ENCODE data around the gene PCED1A. TPM values are rescaled to one million over a fixed set of nuclear protein-coding genes. Genes with fewer than 3 reads are reported as not detected.
A peak's percentile ranks its signal among the peaks of the same experiment; 100 is the strongest.

PCED1A gene
- total and polyA plus RNA-seq, 2 donors (not counting 3 experiments of a cell fraction or from before 2014, with no cell fraction given), result 20.1 to 32.0 TPM

GRCh38 chr20:2840967-2841531 lies 594 bp upstream of the PCED1A start:
- H4K20me1 ChIP-seq (replicated peaks; ENCODE audit: control insufficient read depth, extremely low read depth, insufficient read depth, low read length), result no peaks in the 10 kb centered on the region
- FAIRE-seq, result peak; percentile 62
- peak overlapping the region; percentile 94 for H3K4me2 ChIP-seq (ENCODE audit: insufficient read depth, low read length)
- intact Hi-C loops (cut with micrococcal nuclease) (loop anchor here (2.0 kb wide), 1 partner anchor 32 kb away; the partner anchor contains the start of gene PTPRA), dilution Hi-C loops (cut with MboI; ENCODE audit: extremely low pct_ligation_motif_present, low sequenced_read_pairs) (no loop called here)
- DNase-seq (ENCODE audit: low read depth, low spot score), result peak; percentile 59
- BruUV-seq (replicated peaks), result TSS peak; percentile 61
- H3K4me3 ChIP-seq (replicated peaks in 1 of 3; ENCODE audit: insufficient read depth in 1 of 3, low read depth in 1 of 3, low read length in 3 of 3), result peak overlapping the region; percentile 80 to 92 (median 81)
- H3K9me3 ChIP-seq (replicated peaks; ENCODE audit: control insufficient read depth, insufficient read depth, low read length), result no peaks in the 10 kb centered on the region
- H3K27me3 ChIP-seq (ENCODE audit: control insufficient read depth in 2 of 2, insufficient read depth in 2 of 2, low read length in 2 of 2), result no peaks in the 10 kb centered on the region
- CTCF ChIA-PET, result interaction anchor here (1.2 to 2.4 kb wide), 3 partner anchors 11 to 88 kb away, joined by 3 to 15 read pairs (median 4); no protein-coding TSS in a partner anchor
- TF ChIP-seq JUN (IDR thresholded peaks at IDR 0.05; ENCODE audit: borderline replicate concordance, insufficient read depth, insufficient read length, low read depth) (no peak), FOS (IDR thresholded peaks at IDR 0.05; ENCODE audit: borderline replicate concordance, insufficient read depth, low read length) (no peak), CTCF (IDR thresholded peaks at IDR 0.05; ENCODE audit: extremely low read depth in 1 of 2, insufficient read depth in 1 of 2, low read depth in 1 of 2, low read length in 2 of 2) (no peak), EZH2 (IDR thresholded peaks at IDR 0.05; ENCODE audit: borderline replicate concordance, low read depth, low read length, severe bottlenecking) (no peak), MAX (IDR thresholded peaks at IDR 0.05; ENCODE audit: insufficient read depth, insufficient read length) (no peak), MYC (IDR thresholded peaks at IDR 0.05; ENCODE audit: low read depth, low read length) (no peak), GATA2 (IDR thresholded peaks at IDR 0.05; ENCODE audit: insufficient read depth, insufficient read length, low read depth, low read length) (no peak)
- peaks cover 0 to 2% of the 10 kb centered on the region in 2 experiments for H3K36me3 ChIP-seq (ENCODE audit: control insufficient read depth in 2 of 2, extremely low read depth in 1 of 2, insufficient read depth in 2 of 2, low read length in 2 of 2)
- peaks cover 3% of the 10 kb centered on the region for H3K79me2 ChIP-seq (ENCODE audit: control insufficient read depth, insufficient read depth, low read length)
- peaks cover 4% of the 10 kb centered on the region for H3K4me1 ChIP-seq (ENCODE audit: control insufficient read depth, extremely low read depth, insufficient read depth, low read length)
- peak overlapping the region; percentile 93 for H2AFZ ChIP-seq (ENCODE audit: low read depth, low read length)
- POLR2A ChIA-PET, result no interaction called here
- peak overlapping the region; percentile 56 for H3K9ac ChIP-seq (replicated peaks; ENCODE audit: extremely low read depth, insufficient read depth, low read length)
- H3K9me1 ChIP-seq (replicated peaks; ENCODE audit: control insufficient read depth, extremely low read depth, insufficient read depth, low read length), result no peaks in the 10 kb centered on the region
- peak overlapping the region; percentile 16 for H3K27ac ChIP-seq (ENCODE audit: insufficient read depth, low read depth, low read length)

Data from endothelial cell of umbilical vein (primary cell).